Thymus (tissue), 11 donors: ENCODE results near the gene PYY. TPM values are rescaled to one million over a fixed set of nuclear protein-coding genes. Genes with fewer than 3 reads are reported as not detected.

ENCODE experiments used
- DNase-seq, 9 donors: peaks; one replicate each; pipeline ENCODE4 v3.0.0-alpha.2; 2013; ENCODE audit warnings: low spot score in 9 of 9, low read depth in 6 of 9, missing footprints in 1 of 9
- H3K27ac ChIP-seq, 2 donors: one replicate each; pipeline ENCODE4 v1.5.1; 2013; ENCODE audit warnings: control low read depth in 1 of 2, low read depth in 1 of 2, low read length in 1 of 2, mild to moderate bottlenecking in 1 of 2, moderate library complexity in 1 of 2
- H3K27me3 ChIP-seq, 2 donors: one replicate each; pipeline ENCODE4 v1.5.1; 2013; ENCODE audit warnings: low read length in 1 of 2; ENCODE audit not compliant: control insufficient read depth in 2 of 2, insufficient read depth in 1 of 2
- H3K36me3 ChIP-seq, 2 donors: one replicate each; pipeline ENCODE4 v1.5.1; 2013; ENCODE audit warnings: low read length in 1 of 2, mild to moderate bottlenecking in 1 of 2, moderate library complexity in 1 of 2; ENCODE audit not compliant: control insufficient read depth in 2 of 2, insufficient read depth in 2 of 2
- H3K4me1 ChIP-seq, 2 donors: one replicate each; pipeline ENCODE4 v1.5.1; 2013; ENCODE audit warnings: low read length in 2 of 2; ENCODE audit not compliant: control insufficient read depth in 2 of 2, insufficient read depth in 2 of 2
- H3K4me3 ChIP-seq, 2 donors: one replicate each; pipeline ENCODE4 v1.5.1; 2013; ENCODE audit warnings: low read length in 2 of 2, control low read depth in 1 of 2, mild to moderate bottlenecking in 1 of 2
- H3K9me3 ChIP-seq, 2 donors: one replicate each; pipeline ENCODE4 v1.5.1; 2013; ENCODE audit warnings: low read length in 1 of 2, mild to moderate bottlenecking in 1 of 2; ENCODE audit not compliant: control insufficient read depth in 2 of 2, insufficient read depth in 1 of 2
- WGBS: extraction: QIAGEN DNeasy Blood & Tissue Kit; methylation state at CpG from one replicate; pipeline ENCODE4 v1.1.7; 2013; 5-methylcytosine and 5-hydroxymethylcytosine counted together
- polyA plus RNA-seq: library from polyadenylated mRNA; stranded (reverse); fragments of 200-250 nt; gene quantifications from one replicate; pipeline ENCODE4 v1.2.3, GENCODE V29; 2013
- total RNA-seq: library from RNA; stranded (reverse); fragments of 120-200 nt; gene quantifications from one replicate; pipeline ENCODE4 v1.2.4, GENCODE V29; 2013
- donor health status: healthy.

PYY gene
- total and polyA plus RNA-seq, 2 donors: 0.57 to 6.8 TPM

GRCh38 chr17:43907425-43907981, 46.2 kb downstream of the PYY start, which contains the start of gene MPP2:
MPP2 (minus strand) TSS chr17:43907536; CDS start chr17:43904460, 3,076 bp downstream.
- H3K4me1 ChIP-seq: peaks cover 6 to 24% of the 10 kb centered on the region in 2 donors
- no peak within 1 kb of the TSS for H3K27ac ChIP-seq
- DNase-seq: peak in 3 of 9 donors; percentile 33 to 66 (median 57)
- WGBS: under 1% methylated on average over 36 of the region's 36 CpGs
- peaks cover 48 to 79% of the 10 kb centered on the region in 2 donors for H3K27me3 ChIP-seq
- no peaks in the 10 kb centered on the region for H3K9me3 ChIP-seq
- no peaks in the 10 kb centered on the region for H3K36me3 ChIP-seq
- H3K4me3 ChIP-seq: peak within 1 kb of the TSS; percentile 37 to 53

GRCh38 chr17:43906951-43907424, 46.8 kb downstream of the PYY start:
- Histone ChIP-seq H3K4me3 (peak overlapping the region; percentile 37 to 53), H3K36me3 (no peaks in the 10 kb centered on the region), H3K27ac (no peak overlapping the region), H3K27me3 (peaks cover 48 to 83% of the 10 kb centered on the region in 2 donors), H3K9me3 (no peaks in the 10 kb centered on the region), H3K4me1 (peaks cover 6 to 24% of the 10 kb centered on the region in 2 donors)
- peak in 1 of 9 donors; percentile 18 for DNase-seq
- WGBS: 2% methylated on average over 29 of the region's 29 CpGs

DNA sequence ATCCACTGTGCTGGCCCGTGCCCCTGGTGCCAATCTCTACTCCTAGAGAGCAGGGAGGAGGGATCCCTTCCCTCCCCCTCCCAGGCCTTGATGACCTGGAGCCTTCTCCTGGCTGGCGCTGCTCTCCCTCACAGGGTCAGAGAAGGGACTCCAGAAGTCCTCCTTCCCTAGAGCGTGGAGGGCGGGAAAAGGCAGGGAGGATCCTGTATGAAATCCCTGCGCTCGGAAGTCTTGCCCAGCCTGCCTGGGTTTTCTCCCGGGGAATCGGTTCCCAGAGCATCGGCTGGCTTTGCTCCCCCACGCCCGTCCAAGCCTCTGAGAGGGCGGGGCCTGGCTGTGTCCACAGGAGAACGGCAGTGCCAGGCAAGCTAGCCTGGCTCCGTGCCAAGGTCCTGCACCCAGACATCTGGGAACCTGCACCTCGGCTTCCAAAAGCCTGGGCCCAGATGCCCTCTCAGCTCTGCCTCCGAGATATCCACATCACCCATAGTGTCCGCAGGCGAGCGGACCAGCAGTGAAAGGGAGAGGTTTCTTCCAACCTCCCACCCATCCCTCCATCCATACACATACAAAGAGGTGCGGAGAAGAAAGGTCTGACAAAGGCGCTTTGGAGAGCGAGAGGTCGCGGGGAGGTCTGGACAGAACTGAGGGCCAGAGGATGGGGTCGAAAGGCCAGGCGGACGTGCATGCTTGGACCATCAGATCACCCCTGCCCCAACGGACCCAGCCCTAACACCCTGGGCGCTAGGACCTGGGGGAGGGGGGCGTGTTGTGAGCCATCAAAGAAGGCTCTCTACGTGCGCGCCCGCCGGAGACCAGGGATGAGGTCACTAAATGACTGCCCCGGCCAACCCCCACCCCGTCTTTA, 47.5 kb downstream of the PYY start:
- H3K27me3 ChIP-seq: peaks cover 48 to 84% of the 10 kb centered on the region in 2 donors
- DNase-seq: no peak
- no peaks in the 10 kb centered on the region for H3K36me3 ChIP-seq
- peak overlapping the region; percentile 37 to 53 for H3K4me3 ChIP-seq
- WGBS: 12% methylated on average over 37 of the region's 37 CpGs
- H3K9me3 ChIP-seq: no peaks in the 10 kb centered on the region
- H3K4me1 ChIP-seq: peaks cover 6 to 24% of the 10 kb centered on the region in 2 donors
- H3K27ac ChIP-seq: no peak overlapping the region

GRCh38 chr17:43905400-43905984, 48.2 kb downstream of the PYY start:
- Histone ChIP-seq H3K4me3 (no peak overlapping the region), H3K27me3 (peaks cover 52 to 91% of the 10 kb centered on the region in 2 donors), H3K27ac (no peak overlapping the region), H3K9me3 (no peaks in the 10 kb centered on the region), H3K4me1 (peaks cover 11 to 29% of the 10 kb centered on the region in 2 donors), H3K36me3 (no peaks in the 10 kb centered on the region)
- no peak for DNase-seq
- WGBS: 45% methylated on average over 3 of the region's 3 CpGs

Other genes starting within 250 kb of the PYY start
- 0.14 TPM for gene SOST, start 195.1 kb downstream of the PYY start, total RNA-seq
- 0.30 TPM for gene SOST, start 195.1 kb downstream of the PYY start, polyA plus RNA-seq
- gene DUSP3, start 175.0 kb downstream of the PYY start, total RNA-seq: 12.2 TPM
- gene DUSP3, start 175.0 kb downstream of the PYY start, polyA plus RNA-seq: 37.2 TPM
- gene CFAP97D1, start 173.5 kb downstream of the PYY start, total RNA-seq: not detected
- gene CFAP97D1, start 173.5 kb downstream of the PYY start, polyA plus RNA-seq: 0.11 TPM
- 0.61 TPM for gene MPP3, start 120.8 kb downstream of the PYY start, total RNA-seq
- 1.5 TPM for gene MPP3, start 120.8 kb downstream of the PYY start, polyA plus RNA-seq
- 0.71 TPM for gene CD300LG, start 106.8 kb downstream of the PYY start, total RNA-seq
- gene CD300LG, start 106.8 kb downstream of the PYY start, polyA plus RNA-seq: 5.7 TPM
- gene MPP2, start 46.4 kb downstream of the PYY start, total RNA-seq: 0.52 TPM
- 0.87 TPM for gene MPP2, start 46.4 kb downstream of the PYY start, polyA plus RNA-seq
- 0.33 TPM for gene PPY, start 11.5 kb downstream of the PYY start, total RNA-seq
- gene PPY, start 11.5 kb downstream of the PYY start, polyA plus RNA-seq: 0.71 TPM
- gene NAGS, start 50.7 kb upstream of the PYY start, total RNA-seq: 1.3 TPM
- gene NAGS, start 50.7 kb upstream of the PYY start, polyA plus RNA-seq: 1.6 TPM
- gene TMEM101, start 61.0 kb upstream of the PYY start, total RNA-seq: 28.7 TPM
- 23.8 TPM for gene TMEM101, start 61.0 kb upstream of the PYY start, polyA plus RNA-seq
- 24.2 TPM for gene LSM12, start 112.7 kb upstream of the PYY start, total RNA-seq
- 31.3 TPM for gene LSM12, start 112.7 kb upstream of the PYY start, polyA plus RNA-seq
- gene G6PC3, start 116.8 kb upstream of the PYY start, total RNA-seq: 13.7 TPM
- gene G6PC3, start 116.8 kb upstream of the PYY start, polyA plus RNA-seq: 30.2 TPM
- gene HDAC5, start 169.7 kb upstream of the PYY start, total RNA-seq: 17.0 TPM
- 34.4 TPM for gene HDAC5, start 169.7 kb upstream of the PYY start, polyA plus RNA-seq
- 3.2 TPM for gene HROB, start 188.0 kb upstream of the PYY start, total RNA-seq
- 0.94 TPM for gene HROB, start 188.0 kb upstream of the PYY start, polyA plus RNA-seq
- not detected for gene ASB16, start 216.8 kb upstream of the PYY start, total RNA-seq
- gene ASB16, start 216.8 kb upstream of the PYY start, polyA plus RNA-seq: 0.14 TPM
- 21.4 TPM for gene TMUB2, start 233.0 kb upstream of the PYY start, total RNA-seq
- gene TMUB2, start 233.0 kb upstream of the PYY start, polyA plus RNA-seq: 57.6 TPM
- gene ATXN7L3, start 245.9 kb upstream of the PYY start, total RNA-seq: 36.3 TPM
- gene ATXN7L3, start 245.9 kb upstream of the PYY start, polyA plus RNA-seq: 53.3 TPM